GM12878 (cell line): ENCODE results near the gene SUCO. TPM values are rescaled to one million over a fixed set of nuclear protein-coding genes. Genes with fewer than 3 reads are reported as not detected.

ENCODE experiments used
- ATAC-seq: fragments of 200-7000 bp; cut with Tn5 transposase; 3 replicates; pipeline ENCODE4 v1.9.1; 2020; ENCODE audit warnings: mild to moderate bottlenecking, moderate library complexity
- BruUV-seq: library from RNA; stranded (reverse); fragments of 400-500 nt; replicated peaks from 2 replicates; lab custom pipeline; 2021; lab: Mats Ljungman, UMichigan
- CTCF ChIA-PET: fragments of 300-600 bp; sonication (Branson Sonifier 250); formaldehyde crosslinking; extraction: SDS; loops from one replicate; lab custom pipeline; 2021; ENCODE audit warnings: inconsistent platforms; lab: Yijun Ruan, JAX
- POLR2A ChIA-PET: fragments of 350-600 bp; formaldehyde crosslinking; extraction: SDS; loops from one replicate; lab custom pipeline; 2021; ENCODE audit warnings: inconsistent platforms; lab: Charles Lee
- RAD21 ChIA-PET: fragments of 300-600 bp; sonication (Branson Sonifier 250); formaldehyde crosslinking; loops from one replicate; lab custom pipeline; 2023; ENCODE audit warnings: antibody characterized with exemption; ENCODE audit not compliant: unreplicated experiment; lab: Charles Lee
- SMC1A ChIA-PET: fragments of 300-600 bp; sonication (Branson Sonifier 250); formaldehyde crosslinking; loops from one replicate; lab custom pipeline; 2023; ENCODE audit not compliant: unreplicated experiment, uncharacterized antibody; lab: Charles Lee
- DNase-seq: peaks from one replicate; pipeline ENCODE4 v3.0.0-alpha.2; 2011; ENCODE audit warnings: low read depth, low spot score
- FAIRE-seq: peaks from 3 replicates; lab custom pipeline; 2011; peaks lifted over from hg19 to GRCh38; lab: Jason Lieb, UNC
- H2AFZ ChIP-seq: 2 replicates; pipeline ENCODE4 v1.6.0; 2011; ENCODE audit warnings: low read depth, low read length, control low read depth; ENCODE audit not compliant: control insufficient read depth
- H3K27ac ChIP-seq: 2 replicates; pipeline ENCODE4 v1.5.1; 2011; ENCODE audit warnings: control low read depth; ENCODE audit not compliant: control insufficient read depth, insufficient read depth
- H3K27me3 ChIP-seq, 2 experiments: replicated peaks in 1 of 2; 2 replicates each; pipeline versions ENCODE4 v1.6.0 to v1.6.1; 2011; ENCODE audit warnings: low read length in 1 of 2; ENCODE audit not compliant: control insufficient read depth in 2 of 2, insufficient read depth in 2 of 2
- H3K36me3 ChIP-seq, 2 experiments: 2 replicates each; pipeline ENCODE4 v1.5.1; 2011; ENCODE audit warnings: low read length in 1 of 2; ENCODE audit not compliant: control insufficient read depth in 2 of 2, insufficient read depth in 2 of 2
- H3K4me1 ChIP-seq: 2 replicates; pipeline ENCODE4 v1.6.1; 2011; ENCODE audit warnings: mild to moderate bottlenecking, low read length, moderate library complexity, mixed read lengths; ENCODE audit not compliant: control insufficient read depth, insufficient read depth
- H3K4me2 ChIP-seq: 2 replicates; pipeline ENCODE4 v1.6.0; 2011; ENCODE audit warnings: control low read depth; ENCODE audit not compliant: control insufficient read depth, insufficient read depth
- H3K4me3 ChIP-seq: fragments of 200-600 bp; sonication (generic); 2 replicates; pipeline ENCODE4 v1.5.1; 2016
- H3K79me2 ChIP-seq: 2 replicates; pipeline ENCODE4 v1.6.0; 2011; ENCODE audit warnings: low read length; ENCODE audit not compliant: control insufficient read depth, insufficient read depth
- H3K9ac ChIP-seq: 2 replicates; pipeline ENCODE4 v1.8.0; 2011; ENCODE audit warnings: low read length, control low read depth, mixed read lengths; ENCODE audit not compliant: control insufficient read depth, insufficient read depth
- H3K9me3 ChIP-seq: replicated peaks from 3 replicates; pipeline ENCODE4 v1.5.1; 2011; ENCODE audit warnings: mild to moderate bottlenecking, low read length; ENCODE audit not compliant: control insufficient read depth, insufficient read depth
- H4K20me1 ChIP-seq: 2 replicates; pipeline ENCODE4 v1.6.0; 2011; ENCODE audit not compliant: control insufficient read depth, insufficient read depth
- BCL11A ChIP-seq: IDR thresholded peaks from 2 replicates; pipeline ENCODE4 v1.6.1; 2011; ENCODE audit warnings: low read depth, low read length
- CHD4 ChIP-seq: fragments of 200-600 bp; sonication (generic); IDR thresholded peaks from 2 replicates; pipeline ENCODE4 v1.6.1; 2016; ENCODE audit warnings: mild to moderate bottlenecking
- EED ChIP-seq: sonication (generic); IDR thresholded peaks from 2 replicates; pipeline ENCODE4 v1.6.1; 2016; ENCODE audit warnings: antibody characterized with exemption, low read depth
- FOS ChIP-seq: IDR thresholded peaks from 3 replicates; pipeline ENCODE4 v1.6.1; 2011; ENCODE audit warnings: borderline replicate concordance; ENCODE audit not compliant: insufficient read length; ENCODE audit errors: extremely low read depth
- IKZF1 ChIP-seq: fragments of 450-650 bp; conservative IDR thresholded peaks from 2 replicates; pipeline ENCODE4 v1.6.1; 2017; ENCODE audit warnings: antibody characterized with exemption, mild to moderate bottlenecking
- IKZF2 ChIP-seq, 2 experiments: fragments of 450-650 bp; IDR thresholded peaks; 2 replicates each; pipeline ENCODE4 v1.6.1; 2017; ENCODE audit warnings: mild to moderate bottlenecking in 2 of 2, moderate library complexity in 2 of 2
- MXI1 ChIP-seq: fragments of 150-350 bp; IDR thresholded peaks from 2 replicates; pipeline ENCODE4 v1.6.1; 2011; ENCODE audit warnings: low read depth, mild to moderate bottlenecking, inconsistent platforms, low read length, improper control_type of control experiment
- PAX5 ChIP-seq: IDR thresholded peaks from 2 replicates; pipeline ENCODE4 v1.6.1; 2011; ENCODE audit warnings: low read depth, low read length, borderline replicate concordance
- POLR2A ChIP-seq: IDR thresholded peaks from 2 replicates; pipeline ENCODE4 v1.6.1; 2011; ENCODE audit warnings: low read depth, mild to moderate bottlenecking, low read length
- POLR2AphosphoS5 ChIP-seq: IDR thresholded peaks from 2 replicates; pipeline ENCODE4 v1.6.1; 2011; ENCODE audit warnings: mild to moderate bottlenecking, low read length, inconsistent platforms
- RFX5 ChIP-seq: IDR thresholded peaks from 2 replicates; pipeline ENCODE4 v1.6.1; 2011; ENCODE audit warnings: low read depth, low read length, improper control_type of control experiment
- ZNF24 ChIP-seq: fragments of 450-650 bp; IDR thresholded peaks from 2 replicates; pipeline ENCODE4 v1.6.1; 2017; ENCODE audit warnings: antibody characterized with exemption, mild to moderate bottlenecking
- ZNF622 ChIP-seq: fragments of 450-650 bp; IDR thresholded peaks from 2 replicates; pipeline ENCODE4 v1.6.1; 2017; ENCODE audit warnings: mild to moderate bottlenecking, inconsistent platforms
- WGBS: methylation state at CpG from one replicate; pipeline ENCODE4 v1.1.6; 2016; ENCODE audit warnings: low lambda C conversion rate; ENCODE audit not compliant: insufficient replicate concordance, insufficient coverage; ENCODE audit errors: missing lambda C conversion rate; 5-methylcytosine and 5-hydroxymethylcytosine counted together
- in situ Hi-C: fragments of 300-500 bp; cut with MboI; formaldehyde crosslinking; loops from 9 replicates; pipeline ENCODE4 v1.14.3; 2018; ENCODE audit warnings: mixed read lengths
- intact Hi-C: fragments of 100-400 bp; cut with micrococcal nuclease; formaldehyde crosslinking; loops from one replicate; pipeline ENCODE4 v1.14.2; 2022; ENCODE audit not compliant: unreplicated experiment
- polyA plus RNA-seq, 11 experiments: library from polyadenylated mRNA; depleted of rRNA in 4 of 11; unstranded in 6 of 11; stranded (reverse) in 5 of 11; fragments of >200 nt; fragmentation: Nextera tagmentation in 4 of 11; fragmentation: Illumina TruSeq in 1 of 11; extraction: Ambion mirVana in 4 of 11; extraction: Trizol in 1 of 11; gene quantifications; 1 replicate in 1 of 11; 2 replicates in 10 of 11; pipeline versions ENCODE4 v1.2.1 to v1.2.3, GENCODE V29; 2011 to 2016; ENCODE audit warnings: inconsistent platforms in 2 of 11, missing spikeins in 2 of 11, low read depth in 1 of 11
- total RNA-seq, 4 experiments: library from RNA; depleted of rRNA in 3 of 4; stranded (reverse); fragments of >200 nt in 3 of 4; fragmentation: Illumina TruSeq in 1 of 4; extraction: Trizol in 1 of 4; gene quantifications; 2 replicates each; pipeline versions ENCODE4 v1.2.1 to v1.2.3, GENCODE V29; 2013 to 2021
- TF ChIP-seq, protein P1 (sequence below): IDR thresholded peaks from 2 replicates; pipeline ENCODE4 v1.6.1; 2011; ENCODE audit warnings: low read depth, mild to moderate bottlenecking, low read length, moderate library complexity, borderline replicate concordance; ENCODE audit errors: extremely low read depth
- TF ChIP-seq, protein P2 (sequence below): IDR thresholded peaks from 2 replicates; pipeline ENCODE4 v1.6.1; 2011; ENCODE audit warnings: borderline replicate concordance, low read depth, mild to moderate bottlenecking, moderate library complexity, mixed read lengths, low read length; ENCODE audit not compliant: insufficient read depth; ENCODE audit errors: extremely low read length
- TF ChIP-seq, protein P3 (sequence below): fragments of 450-650 bp; formaldehyde crosslinking; IDR thresholded peaks from 2 replicates; pipeline ENCODE4 v1.4.0; 2022; ENCODE audit warnings: mild to moderate bottlenecking, moderate library complexity

Gene SUCO
- total and polyA plus RNA-seq, 10 of the 15 experiments (the other 5 are each of a cell fraction or from before 2014, with no cell fraction given): 1.7 to 15.3 (median 8.4) TPM

DNA sequence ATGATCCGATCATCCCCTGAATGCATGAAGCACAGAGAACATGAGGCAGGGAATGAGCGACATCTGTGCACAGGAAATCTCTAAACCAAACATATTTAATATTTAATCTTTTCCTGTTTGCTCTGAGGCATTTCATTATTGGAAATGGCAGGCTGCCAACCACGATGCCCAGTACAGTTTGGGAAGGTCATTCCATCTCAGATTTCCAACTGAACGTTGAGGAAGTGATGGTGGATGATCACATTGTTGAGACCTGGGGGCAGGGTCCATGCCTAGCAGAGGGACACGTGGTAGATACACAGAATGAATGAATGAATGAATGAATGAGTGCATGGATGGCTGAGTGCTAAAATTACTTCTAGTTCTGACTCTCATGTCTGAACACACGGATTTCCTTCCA lies 110.0 kb downstream of the SUCO start:
- no peak overlapping the region for H3K27ac ChIP-seq
- RAD21 ChIA-PET: no interaction called here
- in situ Hi-C loops: no loop called here
- TF ChIP-seq CHD4 (no peak), ZNF622 (no peak), FOS (no peak), ZNF24 (peak; percentile 53; the same call in 1 of the 2 replicates), BCL11A (no peak)
- no peaks in the 10 kb centered on the region for H3K79me2 ChIP-seq
- H3K9ac ChIP-seq: no peak overlapping the region
- H4K20me1 ChIP-seq: no peaks in the 10 kb centered on the region
- H3K9me3 ChIP-seq: no peaks in the 10 kb centered on the region
- no peak overlapping the region for H3K4me3 ChIP-seq
- FAIRE-seq (no peak), DNase-seq (no peak), ATAC-seq (no peak)
- WGBS: 25% methylated on average over 6 of the region's 6 CpGs
- H3K4me2 ChIP-seq: peak overlapping the region; percentile 59; the same call in 1 of the 2 replicates
- POLR2A ChIA-PET: no interaction called here
- SMC1A ChIA-PET: no interaction called here
- CTCF ChIA-PET: interaction anchor here (1.3 kb wide), 1 partner anchor 78 kb away, joined by 4 read pairs; no protein-coding TSS in a partner anchor
- peaks cover 31% of the 10 kb centered on the region for H3K4me1 ChIP-seq
- BruUV-seq: no TSS peak
- intact Hi-C loops: no loop called here
- H3K27me3 ChIP-seq: peaks cover 1 to 10% of the 10 kb centered on the region in 2 experiments; a peak in 2 of 4 replicates
- no peaks in the 10 kb centered on the region for H3K36me3 ChIP-seq
- no peak overlapping the region for H2AFZ ChIP-seq

DNA sequence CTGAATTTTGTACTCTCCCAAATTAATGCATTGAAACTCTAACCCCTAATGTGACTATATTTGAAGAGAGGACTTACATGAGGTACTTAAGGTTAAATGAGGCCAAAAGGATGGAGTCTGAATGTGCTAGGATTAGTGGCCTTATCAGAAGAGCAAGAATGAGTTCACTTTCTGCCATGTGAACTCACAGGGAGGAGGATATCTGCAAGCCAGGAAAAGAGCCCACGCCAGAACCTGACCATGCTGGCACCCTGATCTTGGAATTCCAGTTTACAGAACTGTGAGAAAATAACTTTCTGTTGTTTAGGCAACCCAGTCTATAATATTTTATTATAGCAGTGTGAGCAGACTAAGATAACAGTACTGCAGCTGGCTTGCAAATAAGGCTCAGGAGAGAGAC lies 113.7 kb downstream of the SUCO start:
- Histone ChIP-seq H4K20me1 (no peaks in the 10 kb centered on the region), H3K9ac (no peak overlapping the region), H3K9me3 (no peaks in the 10 kb centered on the region), H3K27ac (no peak overlapping the region), H3K4me3 (no peak overlapping the region), H3K36me3 (no peaks in the 10 kb centered on the region), H2AFZ (no peak overlapping the region), H3K79me2 (no peaks in the 10 kb centered on the region), H3K4me2 (no peak overlapping the region), H3K27me3 (peaks cover 1 to 9% of the 10 kb centered on the region in 2 experiments), H3K4me1 (peaks cover 13% of the 10 kb centered on the region)
- ChIA-PET CTCF (no interaction called here), SMC1A (no interaction called here), RAD21 (no interaction called here), POLR2A (no interaction called here)
- DNase-seq (no peak), FAIRE-seq (no peak), ATAC-seq (no peak)
- intact Hi-C loops (no loop called here), in situ Hi-C loops (no loop called here)
- no TSS peak for BruUV-seq
- 79% methylated on average over 1 of the region's 1 CpG for WGBS
- TF ChIP-seq IKZF1 (no peak), IKZF2 (IDR thresholded peaks at IDR 0.05) (no peak), POLR2AphosphoS5 (no peak), MXI1 (no peak), POLR2A (no peak), RFX5 (no peak), EED (no peak), PAX5 (no peak)
- TF ChIP-seq, protein P1, sequence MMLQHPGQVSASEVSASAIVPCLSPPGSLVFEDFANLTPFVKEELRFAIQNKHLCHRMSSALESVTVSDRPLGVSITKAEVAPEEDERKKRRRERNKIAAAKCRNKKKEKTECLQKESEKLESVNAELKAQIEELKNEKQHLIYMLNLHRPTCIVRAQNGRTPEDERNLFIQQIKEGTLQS: no peak
- TF ChIP-seq, protein P2, sequence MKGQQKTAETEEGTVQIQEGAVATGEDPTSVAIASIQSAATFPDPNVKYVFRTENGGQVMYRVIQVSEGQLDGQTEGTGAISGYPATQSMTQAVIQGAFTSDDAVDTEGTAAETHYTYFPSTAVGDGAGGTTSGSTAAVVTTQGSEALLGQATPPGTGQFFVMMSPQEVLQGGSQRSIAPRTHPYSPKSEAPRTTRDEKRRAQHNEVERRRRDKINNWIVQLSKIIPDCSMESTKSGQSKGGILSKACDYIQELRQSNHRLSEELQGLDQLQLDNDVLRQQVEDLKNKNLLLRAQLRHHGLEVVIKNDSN: no peak
- TF ChIP-seq, protein P3, sequence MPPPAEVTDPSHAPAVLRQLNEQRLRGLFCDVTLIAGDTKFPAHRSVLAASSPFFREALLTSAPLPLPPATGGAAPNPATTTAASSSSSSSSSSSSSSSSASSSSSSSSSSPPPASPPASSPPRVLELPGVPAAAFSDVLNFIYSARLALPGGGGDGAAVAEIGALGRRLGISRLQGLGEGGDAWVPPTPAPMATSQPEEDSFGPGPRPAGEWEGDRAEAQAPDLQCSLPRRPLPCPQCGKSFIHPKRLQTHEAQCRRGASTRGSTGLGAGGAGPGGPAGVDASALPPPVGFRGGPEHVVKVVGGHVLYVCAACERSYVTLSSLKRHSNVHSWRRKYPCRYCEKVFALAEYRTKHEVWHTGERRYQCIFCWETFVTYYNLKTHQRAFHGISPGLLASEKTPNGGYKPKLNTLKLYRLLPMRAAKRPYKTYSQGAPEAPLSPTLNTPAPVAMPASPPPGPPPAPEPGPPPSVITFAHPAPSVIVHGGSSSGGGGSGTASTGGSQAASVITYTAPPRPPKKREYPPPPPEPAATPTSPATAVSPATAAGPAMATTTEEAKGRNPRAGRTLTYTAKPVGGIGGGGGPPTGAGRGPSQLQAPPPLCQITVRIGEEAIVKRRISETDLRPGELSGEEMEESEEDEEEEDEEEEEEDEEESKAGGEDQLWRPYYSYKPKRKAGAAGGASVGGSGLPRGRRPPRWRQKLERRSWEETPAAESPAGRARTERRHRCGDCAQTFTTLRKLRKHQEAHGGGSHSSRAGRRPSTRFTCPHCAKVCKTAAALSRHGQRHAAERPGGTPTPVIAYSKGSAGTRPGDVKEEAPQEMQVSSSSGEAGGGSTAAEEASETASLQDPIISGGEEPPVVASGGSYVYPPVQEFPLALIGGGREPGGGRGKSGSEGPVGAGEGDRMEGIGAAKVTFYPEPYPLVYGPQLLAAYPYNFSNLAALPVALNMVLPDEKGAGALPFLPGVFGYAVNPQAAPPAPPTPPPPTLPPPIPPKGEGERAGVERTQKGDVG (CRISPR knock-in tag): no peak
